ENCODE measurements around the gene CLDN8. TPM values are rescaled to one million over a fixed set of nuclear protein-coding genes. Genes with fewer than 3 reads are reported as not detected.

CLDN8 gene
- total RNA-seq, 2 experiments from 2014 or later, result not detected

DNA sequence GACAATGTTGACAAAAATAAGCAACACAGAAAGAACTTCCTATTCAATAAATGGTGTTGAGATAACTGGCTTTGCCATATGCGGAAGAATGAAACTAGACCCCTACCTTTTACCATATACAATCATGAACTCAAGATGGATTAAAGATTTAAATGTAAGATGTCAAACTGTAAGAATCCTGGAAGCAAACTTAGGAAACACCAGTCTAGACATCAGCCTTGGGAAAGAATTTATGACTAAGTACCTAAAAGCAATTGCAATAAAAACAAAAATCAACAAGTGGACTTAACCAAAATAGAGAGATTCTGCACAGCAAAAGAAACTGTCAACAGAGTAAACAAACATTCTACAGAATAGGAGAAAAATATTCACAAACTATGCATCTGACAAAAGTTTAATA is 16.1 kb upstream of the CLDN8 start:
- Mint-ChIP-seq H3K27me3 (no peaks in the 10 kb centered on the region), H3K4me3 (no peak overlapping the region), H3K36me3 (no peaks in the 10 kb centered on the region), H3K4me1 (no peaks in the 10 kb centered on the region), H3K27ac (no peak overlapping the region), H3K9me3 (no peaks in the 10 kb centered on the region)
- DNase-seq (no peak), ATAC-seq (ENCODE audit: low read depth) (no peak)
- POLR2A ChIA-PET, result no interaction called here

DNA sequence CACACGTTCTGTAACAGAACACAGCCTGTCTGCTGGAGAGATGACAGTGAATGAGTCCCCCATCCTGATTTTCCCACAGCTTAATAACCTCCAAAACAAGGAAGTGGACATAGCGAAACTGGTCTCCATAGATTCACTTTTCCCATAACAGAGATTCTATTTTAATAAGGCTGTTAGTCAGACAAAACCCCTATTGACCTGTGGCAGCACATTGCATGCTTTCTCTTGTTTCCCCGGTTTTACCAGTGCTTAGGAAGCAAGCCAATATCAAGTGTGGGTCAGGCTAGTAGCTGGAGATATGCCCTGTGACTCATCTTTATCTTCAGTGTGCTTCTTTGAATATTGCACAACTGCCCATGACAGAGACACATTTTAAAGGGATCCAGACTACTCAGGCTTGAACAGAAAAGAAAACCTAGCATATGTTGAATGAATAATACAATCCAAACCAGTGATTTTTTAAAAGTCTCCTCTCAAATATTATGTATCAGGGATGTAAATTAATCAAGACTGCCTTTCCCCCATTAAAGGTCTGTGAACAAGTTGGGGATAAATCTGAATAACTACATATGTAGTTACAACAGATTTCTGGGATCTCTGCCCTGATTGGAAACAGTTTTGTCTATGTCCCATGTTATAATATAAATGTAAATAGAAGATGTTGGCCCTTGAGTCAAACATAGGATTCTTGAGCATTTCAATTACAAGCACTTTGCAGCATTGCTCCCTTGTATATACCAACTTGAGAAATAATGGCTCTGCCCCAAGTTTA is 11.9 kb upstream of the CLDN8 start:
- no peaks in the 10 kb centered on the region for H3K36me3 Mint-ChIP-seq
- ATAC-seq (ENCODE audit: low read depth) (no peak), DNase-seq (no peak)
- POLR2A ChIA-PET, result no interaction called here
- no peak overlapping the region for H3K27ac Mint-ChIP-seq
- no peaks in the 10 kb centered on the region for H3K9me3 Mint-ChIP-seq
- no peak overlapping the region for H3K4me3 Mint-ChIP-seq
- no peaks in the 10 kb centered on the region for H3K4me1 Mint-ChIP-seq
- H3K27me3 Mint-ChIP-seq, result no peaks in the 10 kb centered on the region

DNA sequence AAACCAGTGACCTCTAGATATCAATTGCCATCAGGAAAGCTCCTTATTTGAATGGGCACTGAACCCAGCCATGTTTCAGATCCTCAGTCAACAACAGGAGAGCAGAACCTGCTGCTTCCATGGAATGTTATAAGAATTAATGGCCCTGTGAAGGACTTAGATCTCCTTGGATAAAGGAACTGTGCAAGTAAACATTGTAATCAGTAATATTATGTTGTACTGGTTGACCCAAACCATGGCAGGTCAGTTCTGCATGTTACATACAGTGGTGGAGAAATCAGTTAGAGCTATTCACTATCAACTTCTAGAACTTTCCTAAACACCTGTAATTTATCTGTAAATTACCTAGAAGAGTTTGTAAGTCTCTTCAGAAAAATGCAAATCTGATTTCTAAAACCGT is 11.2 kb upstream of the CLDN8 start:
- no peaks in the 10 kb centered on the region for H3K9me3 Mint-ChIP-seq
- H3K4me3 Mint-ChIP-seq, result no peak overlapping the region
- H3K4me1 Mint-ChIP-seq, result no peaks in the 10 kb centered on the region
- no peaks in the 10 kb centered on the region for H3K27me3 Mint-ChIP-seq
- POLR2A ChIA-PET, result no interaction called here
- no peaks in the 10 kb centered on the region for H3K36me3 Mint-ChIP-seq
- ATAC-seq (ENCODE audit: low read depth) (no peak), DNase-seq (no peak)
- no peak overlapping the region for H3K27ac Mint-ChIP-seq

DNA sequence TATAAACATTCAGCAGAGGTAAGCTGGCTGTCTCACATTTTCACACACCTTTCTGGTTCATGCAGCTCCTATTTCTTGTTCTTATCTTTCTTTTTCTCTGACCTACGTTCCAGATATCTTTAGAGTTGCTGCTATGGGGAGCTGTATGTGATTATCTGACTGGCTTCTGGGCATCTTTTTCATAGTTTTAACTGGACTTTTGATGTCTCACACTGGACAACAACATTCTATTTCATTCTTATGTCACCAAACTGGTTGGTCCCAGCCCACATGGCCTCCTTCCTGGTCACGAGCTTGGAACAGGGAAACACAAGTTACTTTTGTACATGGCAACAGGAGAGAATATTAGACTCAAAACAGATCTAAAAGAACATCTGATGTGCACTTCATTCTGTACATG is 7.7 kb upstream of the CLDN8 start:
- no peaks in the 10 kb centered on the region for H3K36me3 Mint-ChIP-seq
- DNase-seq, result no peak
- no peak for ATAC-seq (ENCODE audit: low read depth)
- POLR2A ChIA-PET, result no interaction called here
- no peak overlapping the region for H3K4me3 Mint-ChIP-seq
- H3K27me3 Mint-ChIP-seq, result no peaks in the 10 kb centered on the region
- H3K27ac Mint-ChIP-seq, result no peak overlapping the region
- no peaks in the 10 kb centered on the region for H3K9me3 Mint-ChIP-seq
- no peaks in the 10 kb centered on the region for H3K4me1 Mint-ChIP-seq

DNA sequence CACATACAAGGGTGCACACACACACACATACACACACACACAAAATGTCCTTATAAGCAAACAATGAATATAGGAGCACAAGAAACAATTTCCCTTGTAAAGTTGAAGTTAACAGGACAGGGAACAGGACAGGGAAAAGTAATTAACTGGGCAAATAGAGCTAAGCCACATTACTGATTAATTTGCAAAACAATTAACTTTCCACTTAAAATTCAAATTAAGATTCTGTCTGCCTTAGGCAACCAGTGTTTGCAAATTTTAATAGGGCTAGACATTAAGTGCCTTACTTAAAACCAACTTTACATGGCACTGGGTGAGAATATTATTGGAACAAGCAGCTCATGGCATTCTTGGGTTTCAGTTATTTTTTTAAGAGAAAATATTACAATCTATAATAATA is 6.8 kb upstream of the CLDN8 start:
- POLR2A ChIA-PET, result no interaction called here
- H3K27ac Mint-ChIP-seq, result no peak overlapping the region
- no peak for DNase-seq
- no peaks in the 10 kb centered on the region for H3K27me3 Mint-ChIP-seq
- no peaks in the 10 kb centered on the region for H3K36me3 Mint-ChIP-seq
- H3K9me3 Mint-ChIP-seq, result no peaks in the 10 kb centered on the region
- ATAC-seq (ENCODE audit: low read depth), result no peak
- no peak overlapping the region for H3K4me3 Mint-ChIP-seq
- no peaks in the 10 kb centered on the region for H3K4me1 Mint-ChIP-seq

DNA sequence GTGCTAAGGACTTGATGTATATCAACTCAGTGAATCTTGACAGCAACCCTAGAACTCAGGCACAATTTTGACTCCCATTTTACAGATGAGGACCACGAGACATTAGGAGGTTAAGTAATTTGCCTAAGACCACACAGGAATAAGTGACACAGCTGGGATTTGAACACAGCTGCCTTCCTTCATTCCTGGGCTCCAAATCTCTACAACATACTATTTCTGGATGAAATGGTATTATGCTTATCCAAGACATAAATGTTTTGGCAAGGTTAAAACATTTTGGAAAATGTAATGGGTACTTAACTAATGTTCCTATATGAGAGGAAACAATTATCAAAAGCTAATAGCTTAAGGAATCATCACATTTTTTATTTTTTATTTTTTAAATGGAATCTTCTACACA is 4.8 kb downstream of the CLDN8 start:
- no peak for DNase-seq
- ATAC-seq (ENCODE audit: low read depth), result no peak
- Mint-ChIP-seq H3K27ac (no peak overlapping the region), H3K36me3 (no peaks in the 10 kb centered on the region), H3K9me3 (no peaks in the 10 kb centered on the region), H3K4me1 (no peaks in the 10 kb centered on the region), H3K27me3 (no peaks in the 10 kb centered on the region), H3K4me3 (no peak overlapping the region)
- POLR2A ChIA-PET, result no interaction called here

DNA sequence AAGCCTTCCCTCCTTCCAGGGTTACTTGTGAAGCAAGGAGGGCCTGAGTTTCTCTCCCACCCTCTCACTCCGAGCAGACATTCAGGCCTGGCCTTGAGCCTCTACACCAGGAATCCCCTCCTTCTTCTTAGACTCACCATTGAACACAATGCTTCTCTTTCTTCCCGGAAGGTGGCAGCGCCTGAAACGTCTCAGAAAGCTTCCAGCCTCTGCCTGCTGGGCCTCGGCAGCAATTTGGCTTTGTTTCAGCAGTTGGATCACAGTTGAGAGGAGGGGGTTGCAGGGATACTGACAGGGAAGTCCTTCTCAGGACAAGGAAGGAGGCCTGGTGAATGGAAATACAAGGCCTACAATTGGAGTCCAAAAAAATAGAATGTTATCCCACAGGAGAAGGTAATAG is 6.3 kb downstream of the CLDN8 start:
- H3K27ac Mint-ChIP-seq, result no peak overlapping the region
- no peak overlapping the region for H3K4me3 Mint-ChIP-seq
- H3K9me3 Mint-ChIP-seq, result peaks cover 1% of the 10 kb centered on the region
- DNase-seq, result no peak
- POLR2A ChIA-PET, result no interaction called here
- H3K36me3 Mint-ChIP-seq, result no peaks in the 10 kb centered on the region
- H3K27me3 Mint-ChIP-seq, result no peaks in the 10 kb centered on the region
- H3K4me1 Mint-ChIP-seq, result no peaks in the 10 kb centered on the region
- no peak for ATAC-seq (ENCODE audit: low read depth)

DNA sequence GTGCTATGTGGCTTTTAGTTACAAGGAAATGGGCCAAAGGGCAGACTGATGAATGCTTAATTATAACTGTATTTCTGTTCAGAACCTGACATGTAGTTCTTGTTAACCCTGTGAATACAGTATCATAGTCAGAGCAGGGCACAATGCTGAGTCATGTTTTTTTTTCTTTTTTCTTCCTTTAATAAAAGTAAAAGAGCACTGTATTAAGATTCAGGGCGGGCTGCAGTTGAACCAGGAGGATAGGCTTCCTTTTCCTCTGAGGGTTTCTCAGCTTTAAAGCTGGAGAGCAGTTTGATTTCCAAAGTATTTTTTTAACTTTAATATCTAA is 8.7 kb downstream of the CLDN8 start:
- Mint-ChIP-seq H3K27me3 (no peaks in the 10 kb centered on the region), H3K4me1 (no peaks in the 10 kb centered on the region), H3K9me3 (peaks cover 1% of the 10 kb centered on the region), H3K27ac (no peak overlapping the region), H3K4me3 (no peak overlapping the region), H3K36me3 (no peaks in the 10 kb centered on the region)
- DNase-seq, result no peak
- ATAC-seq (ENCODE audit: low read depth), result no peak
- POLR2A ChIA-PET, result no interaction called here

DNA sequence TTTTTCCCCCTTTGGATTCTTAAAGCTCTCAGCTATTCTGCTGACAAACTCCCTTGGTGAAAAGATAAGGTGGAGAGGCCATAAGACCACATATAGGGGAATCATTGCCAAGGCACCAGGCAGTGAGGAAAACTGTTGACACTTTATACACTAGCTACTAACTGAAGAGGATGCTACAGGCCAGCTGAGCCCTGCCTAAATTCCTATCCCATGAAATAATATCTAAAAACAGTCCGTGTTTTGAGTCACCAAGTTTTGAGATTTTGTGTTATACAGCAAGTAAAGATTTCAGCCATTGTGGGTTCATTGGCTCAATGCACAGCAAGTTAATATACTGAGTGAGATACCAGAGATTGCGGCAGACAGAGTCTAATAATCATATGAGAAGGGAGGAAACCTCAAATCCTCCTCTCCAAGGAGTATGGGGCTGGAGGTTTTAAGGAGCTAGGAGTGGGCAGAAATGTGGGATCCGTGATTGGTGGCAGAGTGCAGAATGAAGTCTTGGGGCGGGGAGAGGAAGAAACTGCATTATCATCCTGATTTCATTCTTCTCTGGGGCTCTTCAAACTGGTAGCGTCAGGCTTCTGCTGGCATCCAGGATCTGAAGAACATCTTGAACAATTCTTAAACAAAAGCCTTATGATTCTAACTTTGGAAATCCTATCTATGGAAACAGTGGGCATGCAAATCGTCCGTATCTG is 9.2 kb downstream of the CLDN8 start:
- Mint-ChIP-seq H3K4me3 (no peak overlapping the region), H3K27ac (no peak overlapping the region), H3K9me3 (peaks cover 1% of the 10 kb centered on the region), H3K36me3 (no peaks in the 10 kb centered on the region), H3K4me1 (no peaks in the 10 kb centered on the region), H3K27me3 (no peaks in the 10 kb centered on the region)
- DNase-seq (no peak), ATAC-seq (ENCODE audit: low read depth) (no peak)
- POLR2A ChIA-PET, result no interaction called here

DNA sequence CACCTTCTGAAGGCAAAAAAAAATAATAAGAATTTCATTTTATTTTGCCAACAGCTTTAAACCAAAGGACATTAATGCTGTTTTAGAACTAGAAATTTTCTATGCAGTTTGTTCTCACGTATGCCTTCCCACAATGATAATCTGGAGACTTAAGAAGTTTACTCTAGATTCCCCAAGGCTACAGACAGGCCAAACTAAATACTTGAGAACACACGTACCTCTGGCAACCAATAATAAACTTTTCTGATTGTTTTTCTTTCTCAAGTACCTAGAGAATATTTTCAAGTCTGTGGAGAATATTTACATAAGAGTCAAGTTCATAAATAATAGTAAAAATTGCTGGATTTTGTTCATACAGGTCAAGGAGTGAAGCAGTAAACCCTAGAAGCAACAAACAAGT is 15.9 kb downstream of the CLDN8 start:
- H3K4me1 Mint-ChIP-seq, result no peaks in the 10 kb centered on the region
- no peaks in the 10 kb centered on the region for H3K36me3 Mint-ChIP-seq
- no peak overlapping the region for H3K4me3 Mint-ChIP-seq
- POLR2A ChIA-PET, result no interaction called here
- no peaks in the 10 kb centered on the region for H3K27me3 Mint-ChIP-seq
- no peak for ATAC-seq (ENCODE audit: low read depth)
- H3K9me3 Mint-ChIP-seq, result peaks cover 3% of the 10 kb centered on the region
- H3K27ac Mint-ChIP-seq, result no peak overlapping the region
- DNase-seq, result no peak

DNA sequence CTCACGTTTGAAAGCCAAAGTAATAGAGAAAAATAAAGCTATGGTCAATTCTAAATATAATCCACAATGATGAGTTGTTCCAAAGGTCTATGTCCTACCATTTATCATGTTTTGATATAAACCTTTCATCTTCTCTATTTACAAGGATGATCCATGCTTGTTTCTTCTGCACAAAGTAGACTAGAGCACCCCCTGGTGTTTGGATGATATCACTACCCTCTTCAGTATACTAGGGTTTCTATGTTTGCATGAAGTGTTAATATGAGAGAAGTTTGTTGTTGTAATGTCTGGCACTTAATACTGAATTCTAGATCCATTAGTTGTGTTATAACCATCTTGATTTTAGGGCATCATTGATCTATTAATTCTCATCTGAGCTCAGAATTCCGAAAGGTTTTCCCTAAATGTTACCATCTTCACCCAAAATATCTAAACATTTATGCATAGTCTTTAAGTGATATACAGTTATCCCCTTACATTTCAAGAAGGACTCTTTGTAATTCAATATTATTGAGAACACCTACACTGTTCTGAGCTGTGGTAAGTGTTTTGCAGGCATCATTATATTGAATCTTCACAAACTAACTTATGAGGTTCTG is 21.1 kb downstream of the CLDN8 start:
- no peaks in the 10 kb centered on the region for H3K9me3 Mint-ChIP-seq
- DNase-seq (no peak), ATAC-seq (ENCODE audit: low read depth) (no peak)
- no peaks in the 10 kb centered on the region for H3K4me1 Mint-ChIP-seq
- POLR2A ChIA-PET, result no interaction called here
- no peaks in the 10 kb centered on the region for H3K27me3 Mint-ChIP-seq
- no peaks in the 10 kb centered on the region for H3K36me3 Mint-ChIP-seq
- H3K4me3 Mint-ChIP-seq, result no peak overlapping the region
- no peak overlapping the region for H3K27ac Mint-ChIP-seq

DNA sequence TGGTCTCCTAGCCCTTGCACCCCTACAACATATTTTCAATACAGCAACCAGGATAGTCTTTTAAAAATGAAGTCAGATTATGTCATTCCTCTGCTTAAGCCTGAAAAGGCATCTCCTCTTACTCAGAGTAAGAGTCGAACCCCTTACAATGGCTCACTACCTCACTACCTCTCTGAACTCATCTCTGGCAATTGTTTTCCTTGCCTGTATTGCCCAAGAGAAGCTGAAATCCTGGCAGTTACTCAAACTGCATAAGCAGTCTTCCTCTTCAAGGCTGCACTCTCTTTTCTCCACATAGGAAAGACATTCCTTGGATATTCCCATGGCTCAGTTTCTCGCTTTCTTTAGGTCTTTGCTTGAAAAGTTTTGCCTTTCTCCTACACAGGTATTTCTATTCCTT is 22.7 kb downstream of the CLDN8 start:
- POLR2A ChIA-PET, result no interaction called here
- no peaks in the 10 kb centered on the region for H3K4me1 Mint-ChIP-seq
- ATAC-seq (ENCODE audit: low read depth) (no peak), DNase-seq (no peak)
- no peak overlapping the region for H3K4me3 Mint-ChIP-seq
- H3K27me3 Mint-ChIP-seq, result no peaks in the 10 kb centered on the region
- no peaks in the 10 kb centered on the region for H3K36me3 Mint-ChIP-seq
- H3K27ac Mint-ChIP-seq, result no peak overlapping the region
- no peaks in the 10 kb centered on the region for H3K9me3 Mint-ChIP-seq

DNA sequence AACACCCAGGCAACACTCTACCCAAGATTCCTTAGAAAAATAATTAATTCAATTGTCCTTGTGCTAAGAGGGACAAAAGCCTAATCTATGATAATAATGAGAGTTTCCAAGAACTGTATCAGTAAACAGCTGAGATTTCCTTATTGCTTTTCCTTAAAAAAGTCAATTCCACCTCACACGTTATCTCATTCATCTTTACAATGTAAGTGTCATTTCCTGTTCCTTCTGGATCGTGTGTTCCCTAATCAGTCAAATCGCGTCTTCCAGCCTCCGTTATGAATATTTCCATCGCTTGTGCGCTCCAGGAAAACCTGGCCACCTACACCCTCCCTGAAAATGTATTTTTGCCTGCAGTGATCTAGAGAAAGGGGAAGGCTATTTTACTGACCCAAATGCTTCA is 25.3 kb downstream of the CLDN8 start:
- H3K4me1 Mint-ChIP-seq, result no peaks in the 10 kb centered on the region
- H3K27me3 Mint-ChIP-seq, result no peaks in the 10 kb centered on the region
- H3K4me3 Mint-ChIP-seq, result no peak overlapping the region
- ATAC-seq (ENCODE audit: low read depth) (no peak), DNase-seq (no peak)
- H3K27ac Mint-ChIP-seq, result no peak overlapping the region
- POLR2A ChIA-PET, result no interaction called here
- no peaks in the 10 kb centered on the region for H3K9me3 Mint-ChIP-seq
- H3K36me3 Mint-ChIP-seq, result no peaks in the 10 kb centered on the region

DNA sequence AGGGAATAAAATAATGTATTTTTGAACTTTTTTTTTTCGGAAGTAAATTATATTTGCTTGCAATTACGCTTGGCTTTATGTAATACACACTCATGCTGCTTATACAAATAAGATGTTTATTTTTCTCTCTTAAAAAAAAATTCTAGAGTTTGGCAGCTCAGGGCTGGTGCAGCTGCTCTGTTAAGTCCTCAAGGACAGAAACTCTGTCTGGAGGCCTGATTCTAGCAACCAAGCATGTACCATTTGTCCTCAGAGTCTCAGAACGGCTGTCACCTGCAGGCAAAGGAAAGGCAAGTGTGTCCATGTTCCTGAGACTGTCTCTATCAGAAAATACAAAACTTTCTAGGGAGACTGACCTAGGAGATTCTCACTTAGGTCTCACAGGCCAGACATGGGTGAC is 26.1 kb downstream of the CLDN8 start:
- Mint-ChIP-seq H3K27me3 (no peaks in the 10 kb centered on the region), H3K27ac (no peak overlapping the region), H3K4me1 (no peaks in the 10 kb centered on the region), H3K4me3 (no peak overlapping the region), H3K9me3 (no peaks in the 10 kb centered on the region), H3K36me3 (no peaks in the 10 kb centered on the region)
- POLR2A ChIA-PET, result no interaction called here
- ATAC-seq (ENCODE audit: low read depth) (no peak), DNase-seq (no peak)

Data from activated naive CD8-positive, alpha-beta T cell treated with anti-CD3 and anti-CD28 coated beads, Interleukin-2, amount 10 ng/mL, durations not matched to agents 7 days and 5 days (primary cell).